GM21526 (cell line): ENCODE data around the gene RORC.

Source experiments
- ATAC-seq: cut with Tn5 transposase; IDR thresholded peaks from one replicate; pipeline ENCODE4 v1.9.1; 2021; ENCODE audit warnings: moderate library complexity; ENCODE audit not compliant: unreplicated experiment, low FRiP score

RORC gene

DNA sequence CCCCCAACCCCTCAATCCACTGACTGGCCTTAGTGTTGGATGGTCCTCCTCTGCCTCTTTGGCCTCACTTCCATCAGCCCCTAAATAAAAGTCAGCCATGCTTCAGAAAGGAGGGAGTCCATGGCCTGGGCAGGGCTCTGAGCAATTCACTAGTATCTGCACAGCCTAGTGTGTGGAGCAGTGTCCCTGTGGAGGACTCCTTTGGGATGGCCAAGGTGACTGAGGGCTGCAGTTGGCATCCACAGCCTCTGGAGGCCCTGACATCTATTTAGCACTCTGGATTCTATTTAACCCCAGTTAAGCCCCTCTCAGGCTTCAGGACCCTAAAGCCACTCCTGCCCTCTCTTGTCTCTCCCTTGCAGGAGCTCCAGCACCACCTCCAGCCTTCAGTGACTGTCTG lies 18.3 kb upstream of the RORC start:
- ATAC-seq: no peak

DNA sequence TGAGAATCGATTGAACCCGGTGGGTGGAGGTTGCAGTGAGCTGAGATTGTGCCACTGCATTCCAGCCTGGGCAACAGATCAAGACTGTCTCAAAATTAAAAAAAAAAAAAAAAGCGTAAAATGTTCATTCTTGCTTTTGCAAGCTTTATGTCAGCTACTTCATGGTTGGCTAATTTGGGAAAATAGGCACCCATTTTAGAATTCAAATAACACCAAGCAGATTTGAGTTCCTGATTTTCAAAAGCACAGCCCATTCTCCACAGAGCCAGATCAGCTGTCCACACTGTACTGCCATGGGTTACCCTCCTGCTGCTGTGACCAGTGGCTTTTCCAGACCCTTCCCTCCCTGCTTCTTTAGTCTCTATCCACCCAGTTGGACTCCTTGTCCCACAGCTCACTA lies 17.5 kb upstream of the RORC start:
- ATAC-seq: no peak

DNA sequence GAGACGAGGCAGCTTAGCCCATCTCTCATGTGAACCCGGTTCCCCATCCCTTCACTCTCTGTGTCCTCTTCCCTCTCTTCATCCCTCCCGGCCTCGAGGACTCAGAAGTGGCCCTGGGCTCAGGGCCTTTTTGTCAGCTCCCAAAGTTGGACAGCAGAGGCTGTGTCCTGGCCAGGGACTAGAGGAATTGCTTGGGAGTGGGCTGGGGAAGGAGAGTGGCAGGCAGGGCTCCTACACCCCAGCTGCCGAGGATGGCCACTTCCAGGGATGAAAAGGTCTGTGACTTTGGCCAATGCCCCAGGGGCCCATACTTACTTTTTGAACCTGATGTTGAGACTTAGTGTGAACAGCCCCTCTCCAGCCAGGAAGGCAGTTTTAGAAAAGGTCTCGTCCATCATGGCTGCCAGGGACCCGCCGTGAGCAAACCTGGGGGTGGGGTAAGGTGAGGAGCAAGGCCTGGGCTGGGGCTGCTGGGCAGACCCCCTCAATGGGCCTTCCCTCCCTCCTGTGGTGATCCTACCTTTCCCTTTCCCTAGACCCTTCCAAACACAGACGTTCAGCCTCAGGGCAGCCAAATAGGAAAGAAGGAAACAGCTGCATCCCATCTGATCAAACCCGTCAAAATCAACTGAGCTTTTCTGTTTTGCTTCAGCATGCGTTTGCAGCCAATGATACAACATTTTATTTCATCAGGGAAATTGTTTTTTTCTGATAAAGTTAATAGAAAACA lies 16.4 kb upstream of the RORC start:
- ATAC-seq: no peak

DNA sequence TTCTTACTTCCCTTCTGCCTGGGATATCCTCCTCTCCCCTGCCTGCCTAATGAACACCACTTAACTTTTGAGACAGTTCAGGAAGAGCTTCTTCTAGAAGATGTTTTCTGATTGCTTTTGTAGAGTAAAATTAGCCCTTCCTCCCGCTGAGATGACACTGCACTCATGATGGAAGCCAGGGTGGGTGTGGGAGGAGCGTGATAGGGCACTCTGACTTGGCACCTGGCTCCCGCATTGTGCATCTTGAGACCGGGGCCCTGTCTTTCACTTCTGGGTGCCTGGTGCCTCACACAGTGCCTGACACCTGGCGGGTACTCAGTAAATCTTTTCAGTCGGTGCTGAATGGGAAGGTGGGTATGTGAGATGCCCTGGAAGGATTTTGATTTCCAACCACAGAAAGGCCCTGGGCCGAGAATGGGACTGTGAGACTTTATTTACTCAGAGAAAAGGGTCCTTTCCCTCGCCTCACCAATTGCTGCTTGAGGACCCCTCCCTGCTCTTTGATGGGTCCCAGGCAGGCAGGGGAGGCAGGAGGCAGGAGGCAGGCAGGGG lies 15.2 kb upstream of the RORC start:
- ATAC-seq: no peak

DNA sequence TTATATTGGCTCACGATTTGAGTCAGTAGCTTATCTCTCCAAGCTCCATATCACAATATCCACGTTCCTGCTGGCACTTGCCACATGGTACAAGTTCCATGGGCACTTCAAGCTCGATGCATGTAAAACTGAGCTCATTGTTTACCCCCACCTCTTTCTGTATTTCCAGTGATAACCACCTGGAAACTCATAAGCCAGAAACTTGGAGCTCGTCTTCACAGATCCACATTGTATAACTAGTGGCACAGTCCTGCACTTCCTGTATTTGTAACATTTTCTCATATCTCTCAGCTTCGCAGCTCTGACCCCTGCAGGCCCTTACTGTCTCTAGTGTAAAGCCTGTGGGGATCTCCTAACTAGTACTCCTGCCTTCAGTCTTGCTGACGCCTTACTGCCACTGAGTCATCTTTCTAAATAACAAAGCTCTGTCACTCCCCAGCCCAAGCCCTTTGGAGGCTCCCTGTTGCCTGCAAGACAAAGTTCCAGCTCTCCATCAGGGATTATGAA lies 14.5 kb upstream of the RORC start:
- ATAC-seq: no peak

DNA sequence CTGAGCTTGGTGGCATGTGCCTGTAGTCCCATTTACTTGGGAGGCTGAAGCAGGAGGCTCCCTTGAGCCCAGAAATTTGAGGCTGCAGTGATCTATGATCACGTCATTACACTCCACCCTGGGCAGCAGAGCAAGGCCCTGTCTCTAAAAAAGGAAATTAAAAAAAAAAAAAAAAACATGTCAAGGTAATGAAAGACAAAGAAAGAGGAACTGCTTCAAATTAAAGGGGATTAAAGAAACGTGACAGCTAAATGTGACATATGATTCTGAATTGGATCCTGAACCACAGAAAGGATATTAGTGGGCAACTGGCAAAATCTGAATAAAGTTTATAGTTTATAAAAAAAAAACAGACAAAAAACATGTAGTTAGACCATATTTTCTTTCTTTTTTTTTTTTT lies 11.8 kb upstream of the RORC start:
- ATAC-seq: no peak

DNA sequence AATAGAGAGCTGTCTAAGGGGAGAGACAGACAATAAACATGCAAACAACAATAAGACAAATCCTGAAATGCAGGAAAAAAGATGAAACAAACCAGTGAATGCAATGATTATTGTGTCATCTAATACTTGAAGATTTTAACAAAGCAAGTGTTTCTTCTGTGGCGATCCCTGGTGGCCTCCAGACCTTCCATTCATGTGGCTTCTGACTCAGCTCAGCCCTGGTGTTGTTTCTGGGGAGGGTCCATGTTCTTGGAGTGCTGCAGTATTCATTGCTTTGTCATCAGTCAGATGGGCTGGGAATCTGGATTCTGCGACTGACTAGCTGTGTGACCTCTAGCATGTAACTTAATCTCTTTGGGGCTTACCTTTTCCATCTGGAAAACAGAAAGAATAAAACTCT lies 9.5 kb upstream of the RORC start:
- no peak for ATAC-seq

DNA sequence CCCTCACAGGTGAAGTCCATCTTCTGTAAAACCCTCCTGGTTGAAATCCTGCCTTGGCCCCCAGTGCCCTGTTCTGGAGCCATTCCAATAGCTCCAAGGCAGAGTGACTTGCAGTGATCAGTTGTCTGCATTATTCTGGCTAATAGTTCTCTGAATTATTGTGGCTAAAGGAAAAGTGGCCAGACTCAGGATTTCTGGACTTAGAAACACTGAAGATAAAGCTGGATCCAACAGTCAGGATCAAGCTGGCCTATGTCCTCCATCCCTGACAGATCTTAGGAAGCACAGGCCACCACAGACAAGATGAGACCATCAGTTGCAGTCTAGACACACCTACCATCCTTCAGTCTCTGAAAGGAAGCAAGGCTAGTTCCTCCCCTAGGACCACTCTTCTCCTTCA lies 8.8 kb upstream of the RORC start:
- no peak for ATAC-seq

DNA sequence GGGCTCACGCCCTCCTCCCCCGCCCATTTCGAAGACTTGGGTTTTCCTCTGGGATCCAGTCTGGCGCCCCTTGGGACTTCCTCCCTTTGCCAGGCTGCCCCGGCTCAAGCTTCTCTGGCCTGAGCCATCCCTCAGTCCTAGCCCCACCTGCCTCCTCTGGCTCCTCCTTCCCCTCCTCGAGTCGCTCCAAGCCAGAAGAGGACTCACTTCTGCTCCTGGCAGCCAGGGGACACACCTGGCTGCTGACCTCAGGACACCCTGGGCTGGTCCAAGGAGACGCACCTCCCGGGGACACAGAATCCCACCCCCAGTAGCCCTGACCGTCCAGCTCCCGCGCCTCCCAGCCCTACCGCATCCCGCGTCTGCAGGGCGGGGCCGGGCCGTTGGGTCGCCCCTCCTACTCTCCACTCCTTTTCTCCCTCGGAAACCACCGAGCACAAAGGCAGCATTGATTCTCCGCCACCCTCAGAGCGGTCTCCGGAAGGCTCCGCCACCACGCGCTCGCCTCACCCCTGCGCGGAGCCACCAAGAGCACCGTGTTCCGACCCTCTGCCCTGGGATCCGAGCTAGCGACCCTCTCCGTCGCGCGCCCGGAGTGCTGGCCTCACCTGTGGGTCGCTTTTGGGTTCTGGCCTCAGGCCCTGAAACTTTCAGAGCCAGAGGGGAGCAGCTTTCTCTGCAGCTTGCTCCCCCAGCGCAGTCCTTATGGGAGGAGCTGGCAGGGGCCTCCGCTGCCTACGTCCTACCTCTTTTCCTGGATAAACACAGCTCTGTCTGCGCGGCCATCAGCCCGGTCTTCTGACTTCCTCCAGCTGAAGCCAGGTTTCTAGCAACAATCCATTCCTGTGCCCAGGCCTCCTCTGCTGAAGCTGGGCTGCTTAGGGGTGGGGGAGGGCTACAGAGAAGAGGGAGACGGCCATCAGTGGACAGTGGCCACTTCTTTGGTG lies 8.1 kb upstream of the RORC start, which contains the start of gene C2CD4D:
Gene C2CD4D, minus strand, starts transcription at position 364 of the 947 bp plus-strand sequence. CDS start 831 bp downstream, outside the sequence.
- ATAC-seq: no peak

DNA sequence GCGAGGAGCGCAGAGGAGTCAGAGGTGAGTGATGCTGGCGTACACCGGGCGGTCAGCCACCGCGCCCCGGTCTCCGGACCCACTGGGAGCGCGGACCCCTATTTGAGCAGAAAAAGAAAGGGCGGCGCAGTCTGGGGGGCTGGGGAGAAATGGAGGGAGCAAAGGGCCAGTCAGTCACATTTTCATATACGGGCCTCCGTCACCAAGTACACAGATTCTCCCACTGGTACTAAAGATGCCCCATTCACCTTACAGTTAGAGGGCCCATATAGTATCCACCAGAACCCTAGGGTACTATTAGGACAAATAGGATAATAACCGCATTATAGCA lies 7.4 kb upstream of the RORC start:
- no peak for ATAC-seq

DNA sequence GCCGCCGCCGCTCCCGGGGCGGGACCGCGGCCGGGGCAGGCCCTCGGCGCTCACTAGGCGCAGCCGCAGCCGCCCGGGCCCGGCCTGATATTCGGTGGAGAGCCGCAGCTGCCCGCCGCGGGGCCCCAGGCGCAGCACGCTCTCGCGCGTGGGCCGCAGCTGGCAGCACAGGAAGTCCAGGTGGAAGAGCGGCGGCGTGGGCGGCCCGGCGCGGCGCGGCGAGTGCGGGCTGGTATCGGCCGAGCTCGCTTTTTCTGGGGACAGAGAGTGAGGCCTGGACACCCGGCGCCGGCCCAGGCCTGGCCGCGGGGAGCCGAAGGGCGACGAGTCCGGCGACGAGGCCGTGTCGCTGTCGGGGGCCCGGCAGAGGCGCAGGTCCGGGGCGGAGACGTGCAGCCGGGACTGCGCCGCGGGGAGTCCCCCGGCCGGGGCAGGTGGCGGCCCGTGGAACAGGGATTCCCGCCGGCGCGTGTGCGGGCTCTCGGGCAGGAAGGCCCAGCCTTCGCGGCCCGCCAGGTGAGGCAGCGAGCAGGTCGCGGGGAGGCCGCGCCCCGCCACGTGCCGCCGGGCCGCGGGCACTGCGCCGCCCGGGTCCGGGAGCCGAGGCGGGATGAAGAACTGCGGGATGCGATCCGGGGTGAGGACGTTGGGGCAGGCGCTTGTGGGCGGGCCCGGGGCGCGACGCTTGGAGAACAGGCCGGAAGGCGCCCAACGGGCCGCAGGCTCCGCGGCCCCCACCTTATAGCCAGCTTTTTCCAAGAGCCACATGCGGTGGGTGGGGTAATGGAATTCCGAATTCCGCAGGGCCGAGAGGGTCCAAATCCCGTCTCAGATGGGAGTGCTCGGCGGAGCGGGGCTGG lies 6.8 kb upstream of the RORC start:
- ATAC-seq: no peak

DNA sequence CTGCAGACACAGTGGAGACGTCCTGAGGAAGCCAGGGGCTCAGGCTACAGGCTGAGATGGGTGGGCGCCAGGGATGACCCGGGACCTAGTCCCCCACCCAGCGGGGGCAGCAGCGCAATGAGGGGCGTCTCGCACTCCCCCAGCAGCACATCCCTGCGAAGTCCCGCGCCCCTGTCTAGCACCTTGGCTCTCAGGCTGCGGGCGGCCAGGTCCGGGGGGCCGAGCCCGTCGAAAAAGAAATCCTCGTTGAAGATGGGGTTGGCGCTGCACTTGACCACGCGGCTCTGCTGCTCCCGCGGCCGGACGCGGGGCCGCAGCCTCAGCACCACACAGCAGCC lies 6.3 kb upstream of the RORC start:
- ATAC-seq: no peak

DNA sequence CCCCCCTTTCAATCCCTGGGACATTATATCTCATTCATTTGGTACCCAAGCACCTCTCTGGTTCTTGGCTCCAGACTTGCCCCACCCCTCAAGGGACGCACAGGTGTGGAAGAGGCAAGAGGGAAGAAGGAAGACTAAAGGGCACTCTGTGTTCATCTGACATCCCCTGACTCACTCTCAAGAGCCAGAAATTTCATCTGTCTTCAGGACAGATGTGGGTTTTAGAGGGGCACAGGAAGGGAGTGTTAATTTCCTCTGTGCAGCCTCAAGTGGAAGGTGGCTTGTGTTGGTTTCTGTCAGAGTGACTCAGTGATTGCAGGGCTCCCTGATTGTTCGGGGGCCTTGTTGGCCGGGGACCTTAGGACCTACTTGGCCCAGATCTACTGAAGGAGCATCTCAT lies 5.6 kb upstream of the RORC start:
- ATAC-seq: no peak

DNA sequence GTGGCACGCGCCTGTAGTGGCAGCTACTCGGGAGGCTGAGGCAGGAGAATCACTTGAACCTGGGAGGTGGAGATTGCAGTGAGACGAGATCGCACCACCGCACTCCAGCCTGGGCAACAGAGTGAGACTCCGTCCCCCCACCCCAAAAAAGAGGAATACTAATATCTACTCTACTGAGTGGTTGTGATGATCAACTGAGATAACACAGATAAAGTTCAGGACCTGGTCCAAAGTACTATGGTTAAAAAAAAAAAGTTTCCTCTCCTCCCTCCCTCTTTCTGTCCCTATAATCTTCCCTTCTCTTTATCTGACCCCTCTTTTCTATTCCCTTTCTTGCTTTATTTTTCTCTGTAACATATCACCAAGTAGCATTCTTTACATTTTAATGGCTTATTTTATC lies 4.0 kb upstream of the RORC start:
- ATAC-seq: no peak

DNA sequence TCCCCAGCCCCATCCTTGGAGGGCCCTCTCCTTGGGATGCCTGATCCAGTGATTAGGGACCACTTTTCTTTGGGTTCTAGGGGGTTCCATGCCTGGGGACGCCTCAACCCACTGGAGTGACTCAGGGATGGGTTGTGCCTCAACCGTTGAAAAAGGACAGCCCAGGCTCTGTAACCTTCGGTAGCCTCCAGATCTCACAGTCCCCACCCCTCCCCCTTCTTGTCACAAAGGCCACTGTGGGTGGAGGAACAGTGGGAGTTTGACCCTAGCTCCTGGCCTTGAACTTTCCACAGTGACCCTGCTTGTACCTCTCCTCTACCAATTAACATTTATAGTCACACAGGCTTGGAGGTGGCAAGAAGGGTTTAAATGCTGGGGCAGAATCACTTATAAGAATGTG lies 2.6 kb upstream of the RORC start:
- ATAC-seq: no peak

DNA sequence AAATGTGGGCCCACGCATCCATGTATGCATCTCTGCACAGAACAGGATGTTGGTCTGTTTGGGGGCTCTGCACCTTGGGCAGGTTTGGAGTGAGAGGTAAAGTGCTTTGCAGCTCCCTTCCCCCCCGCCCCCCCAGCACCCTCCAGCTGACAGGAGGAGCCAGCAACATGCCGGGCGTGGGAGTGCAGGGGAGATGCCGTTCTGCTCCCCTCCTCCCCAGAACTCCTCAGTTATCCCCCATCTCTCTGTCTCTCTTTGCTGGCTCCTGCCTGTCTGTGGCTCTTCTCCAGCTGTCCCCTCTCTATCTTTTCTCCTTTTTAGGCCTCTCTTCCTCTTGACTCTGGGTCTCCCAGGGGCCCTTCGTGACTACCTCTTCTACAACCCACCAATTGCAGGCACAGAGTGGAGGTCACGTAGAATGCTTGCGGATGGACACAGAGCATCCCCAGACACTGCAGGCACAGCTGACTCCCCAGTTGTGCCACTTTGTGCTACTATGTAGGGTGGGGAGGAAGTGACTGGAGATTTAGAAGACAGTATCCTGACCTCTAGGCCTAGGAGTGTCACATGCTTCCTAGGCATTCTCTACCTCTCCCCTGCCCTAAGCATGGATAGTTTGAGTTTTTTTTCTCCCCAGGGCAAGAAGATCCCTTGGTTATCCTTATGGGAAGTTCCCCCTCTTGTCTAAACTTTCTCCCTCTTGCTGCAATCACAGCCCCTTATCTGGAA lies 1.7 kb upstream of the RORC start:
- no peak for ATAC-seq

DNA sequence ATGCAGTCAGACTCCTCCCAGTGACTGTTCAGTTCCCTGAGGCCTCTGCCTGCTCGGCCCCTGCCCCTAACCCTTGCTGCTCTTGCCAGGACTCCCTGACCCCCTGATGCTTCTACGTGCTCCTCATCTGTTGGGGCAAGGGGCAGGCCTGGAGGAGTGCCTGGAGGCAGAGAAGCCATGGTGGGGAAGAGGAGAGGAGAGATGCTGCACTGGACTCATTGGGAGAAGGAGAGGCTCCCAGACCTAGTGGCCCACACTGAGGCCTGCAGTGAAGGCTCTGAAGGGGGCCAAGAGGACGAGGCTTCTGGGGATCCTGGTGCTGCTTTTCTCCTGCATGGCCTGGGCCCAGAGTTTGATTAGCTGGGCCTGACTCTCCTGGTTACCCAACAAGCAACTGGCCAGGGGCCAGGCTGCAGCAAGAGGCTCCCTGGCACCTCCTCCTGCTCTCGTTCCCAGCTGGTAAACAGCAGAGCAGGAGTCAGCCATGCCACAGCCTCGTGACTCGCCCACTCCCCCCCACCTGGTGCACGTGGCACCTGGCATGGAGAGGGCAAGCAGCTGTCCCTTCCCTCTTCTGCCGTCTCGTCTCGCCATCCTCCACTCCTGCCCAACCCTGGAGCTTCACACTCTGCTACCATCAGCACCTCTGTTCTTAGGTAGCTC lies 847 bp upstream of the RORC start:
- no peak for ATAC-seq

DNA sequence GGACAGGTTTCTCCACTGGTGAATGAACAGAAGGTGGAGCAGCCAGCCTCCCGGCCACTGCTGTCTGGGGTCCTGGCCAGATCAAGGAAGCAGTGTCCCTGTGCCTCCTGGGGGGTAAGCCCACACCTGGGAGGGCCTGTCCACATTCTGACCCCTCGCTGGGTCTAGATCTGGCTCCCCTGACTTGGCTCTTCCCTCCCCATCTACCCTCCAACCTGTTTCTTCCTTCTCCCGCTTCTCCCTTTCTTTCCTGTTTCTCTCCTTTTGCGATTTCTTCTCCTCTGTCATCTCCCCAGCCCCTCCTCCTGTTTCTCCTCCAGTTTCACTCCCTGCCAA lies 378 bp downstream of the RORC start:
- ATAC-seq: no peak

DNA sequence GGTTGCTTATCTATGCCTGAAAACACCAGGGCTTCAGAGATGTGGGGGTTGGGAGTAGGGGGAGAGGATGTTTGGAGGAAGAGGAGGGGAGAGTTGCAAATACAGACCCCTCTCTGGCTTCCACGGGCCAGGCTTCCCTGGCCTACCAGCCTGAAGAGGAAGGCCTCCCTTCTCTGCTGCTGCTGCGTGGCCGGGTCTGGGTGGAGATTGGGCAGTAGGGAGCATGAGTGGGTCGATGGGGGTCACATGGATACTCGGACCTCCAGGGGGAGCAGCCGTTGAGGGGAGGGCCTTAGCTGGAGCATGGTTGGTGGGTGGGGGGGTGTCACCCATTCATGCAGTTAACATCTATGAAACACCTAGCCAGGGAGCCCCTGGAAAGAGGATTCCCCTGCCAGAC lies 1.5 kb downstream of the RORC start:
- ATAC-seq: no peak
